OCI-LY7 (cell line): ENCODE results near the gene CXCR6.

ENCODE experiments used
- EZH2phosphoT487 ChIP-seq: fragments of 200-600 bp; sonication (generic); IDR thresholded peaks from 2 replicates; pipeline ENCODE4 v1.6.1; 2018; ENCODE audit warnings: low read depth, borderline replicate concordance, mild to moderate bottlenecking, mixed run types, antibody characterized with exemption, low read length, moderate library complexity, mixed read lengths
- TF ChIP-seq, protein P1 (sequence below): fragments of 200-600 bp; sonication (generic); conservative IDR thresholded peaks from 2 replicates; pipeline ENCODE4 v1.5.1; 2014; ENCODE audit warnings: mild to moderate bottlenecking, antibody characterized with exemption, low read length, moderate library complexity, mixed read lengths

GRCh38 chr3:45927881-45928280 is 15.4 kb upstream of the CXCR6 start:
- TF ChIP-seq EZH2phosphoT487: no peak
- TF ChIP-seq, protein P1, sequence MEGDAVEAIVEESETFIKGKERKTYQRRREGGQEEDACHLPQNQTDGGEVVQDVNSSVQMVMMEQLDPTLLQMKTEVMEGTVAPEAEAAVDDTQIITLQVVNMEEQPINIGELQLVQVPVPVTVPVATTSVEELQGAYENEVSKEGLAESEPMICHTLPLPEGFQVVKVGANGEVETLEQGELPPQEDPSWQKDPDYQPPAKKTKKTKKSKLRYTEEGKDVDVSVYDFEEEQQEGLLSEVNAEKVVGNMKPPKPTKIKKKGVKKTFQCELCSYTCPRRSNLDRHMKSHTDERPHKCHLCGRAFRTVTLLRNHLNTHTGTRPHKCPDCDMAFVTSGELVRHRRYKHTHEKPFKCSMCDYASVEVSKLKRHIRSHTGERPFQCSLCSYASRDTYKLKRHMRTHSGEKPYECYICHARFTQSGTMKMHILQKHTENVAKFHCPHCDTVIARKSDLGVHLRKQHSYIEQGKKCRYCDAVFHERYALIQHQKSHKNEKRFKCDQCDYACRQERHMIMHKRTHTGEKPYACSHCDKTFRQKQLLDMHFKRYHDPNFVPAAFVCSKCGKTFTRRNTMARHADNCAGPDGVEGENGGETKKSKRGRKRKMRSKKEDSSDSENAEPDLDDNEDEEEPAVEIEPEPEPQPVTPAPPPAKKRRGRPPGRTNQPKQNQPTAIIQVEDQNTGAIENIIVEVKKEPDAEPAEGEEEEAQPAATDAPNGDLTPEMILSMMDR: no peak
